HepG2 (cell line): ENCODE data around the gene PMEL. TPM values are rescaled to one million over a fixed set of nuclear protein-coding genes. Genes with fewer than 3 reads are reported as not detected.

Experiments
- CTCF ChIP-seq: sonication (generic); formaldehyde crosslinking; IDR thresholded peaks from 2 replicates; pipeline ENCODE4 v1.5.0; 2020; ENCODE audit warnings: mild to moderate bottlenecking, missing genetic modification reagents, moderate library complexity
- ESRRA ChIP-seq: sonication (generic); formaldehyde crosslinking; IDR thresholded peaks from 2 replicates; pipeline ENCODE4 v1.5.1; 2020; ENCODE audit warnings: mild to moderate bottlenecking, low read depth, missing genetic modification reagents
- FIP1L1 ChIP-seq: fragments of 200-400 bp; formaldehyde crosslinking; IDR thresholded peaks from 2 replicates; pipeline ENCODE4 v1.6.1; 2018; ENCODE audit warnings: low read depth, mild to moderate bottlenecking, low read length, moderate library complexity, borderline replicate concordance; ENCODE audit not compliant: insufficient read depth
- HDAC1 ChIP-seq: sonication (generic); formaldehyde crosslinking; IDR thresholded peaks from 2 replicates; pipeline ENCODE4 v1.5.1; 2020; ENCODE audit warnings: mild to moderate bottlenecking, missing genetic modification reagents
- HNRNPH1 ChIP-seq: fragments of 200-400 bp; formaldehyde crosslinking; optimal IDR thresholded peaks from 2 replicates; pipeline ENCODE3; 2017; ENCODE audit warnings: mild to moderate bottlenecking, low read depth, low read length
- PLRG1 ChIP-seq: fragments of 450-650 bp; conservative IDR thresholded peaks from 2 replicates; pipeline ENCODE4 v1.6.1; 2016
- SOX13 ChIP-seq, 3 experiments: fragments of 450-650 bp in 1 of 3; sonication (generic) in 1 of 3; formaldehyde crosslinking in 1 of 3; IDR thresholded peaks in 2 of 3; conservative IDR thresholded peaks in 1 of 3; 2 replicates each; pipeline versions ENCODE4 v1.5.0 to v1.6.1; 2016 to 2020; ENCODE audit warnings: antibody characterized with exemption in 1 of 3, mild to moderate bottlenecking in 1 of 3, missing compliant biosample characterization in 1 of 3, missing genetic modification reagents in 1 of 3, moderate library complexity in 1 of 3
- TFAP4 ChIP-seq: sonication (generic); IDR thresholded peaks from 2 replicates; pipeline ENCODE4 v1.6.1; 2016; ENCODE audit warnings: low read depth, borderline replicate concordance
- THAP11 ChIP-seq: IDR thresholded peaks from 2 replicates; pipeline ENCODE4 v1.6.1; 2016; ENCODE audit warnings: missing biosample characterization, missing genetic modification reagents
- ZMAT3 ChIP-seq: sonication (generic); formaldehyde crosslinking; conservative IDR thresholded peaks from 2 replicates; pipeline ENCODE4 v1.7.0; 2021; ENCODE audit warnings: missing genetic modification reagents
- ZNF430 ChIP-seq: sonication (generic); formaldehyde crosslinking; IDR thresholded peaks from 2 replicates; pipeline ENCODE4 v1.9.0; 2021; ENCODE audit warnings: mild to moderate bottlenecking, missing genetic modification reagents
- ZNF501 ChIP-seq: sonication (generic); formaldehyde crosslinking; IDR thresholded peaks from 2 replicates; pipeline ENCODE4 v1.5.1; 2020; ENCODE audit warnings: mild to moderate bottlenecking, moderate library complexity, missing genetic modification reagents
- ZNF569 ChIP-seq: sonication (generic); formaldehyde crosslinking; IDR thresholded peaks from 2 replicates; pipeline ENCODE4 v1.5.0; 2020; ENCODE audit warnings: mild to moderate bottlenecking, missing genetic modification reagents, moderate library complexity, borderline replicate concordance
- ZNF576 ChIP-seq: sonication (generic); formaldehyde crosslinking; IDR thresholded peaks from 2 replicates; pipeline ENCODE4 v1.4.0; 2020; ENCODE audit warnings: mild to moderate bottlenecking, missing genetic modification reagents
- ZNF670 ChIP-seq: sonication (generic); formaldehyde crosslinking; IDR thresholded peaks from 2 replicates; pipeline ENCODE4 v1.8.0; 2022; ENCODE audit warnings: mild to moderate bottlenecking, missing genetic modification reagents, borderline replicate concordance
- ZNF776 ChIP-seq: sonication (generic); formaldehyde crosslinking; IDR thresholded peaks from 2 replicates; pipeline ENCODE4 v1.4.0; 2020; ENCODE audit warnings: mild to moderate bottlenecking, missing genetic modification reagents
- ZSCAN22 ChIP-seq: sonication (generic); formaldehyde crosslinking; IDR thresholded peaks from 2 replicates; pipeline ENCODE4 v1.4.0; 2020; ENCODE audit warnings: mild to moderate bottlenecking, missing genetic modification reagents
- polyA plus RNA-seq, 8 experiments: library from polyadenylated mRNA; depleted of rRNA in 3 of 8; stranded (reverse) in 7 of 8; unstranded in 1 of 8; fragments of >200 nt; fragmentation: Illumina TruSeq in 4 of 8; extraction: Trizol in 4 of 8; gene quantifications; 2 replicates each; pipeline versions ENCODE4 v1.2.1 to v1.2.3, GENCODE V29; 2011 to 2016; ENCODE audit warnings: low read depth in 4 of 8, missing spikeins in 1 of 8, mixed read lengths in 1 of 8; ENCODE audit not compliant: insufficient read depth in 1 of 8
- total RNA-seq, 5 experiments: library from RNA; depleted of rRNA; stranded (reverse); fragments of >200 nt; fragmentation: Illumina TruSeq; extraction: Trizol; gene quantifications; 2 replicates each; pipeline ENCODE4 v1.2.3, GENCODE V29; 2016; ENCODE audit warnings: low read depth in 1 of 5
- TF ChIP-seq, protein P1 (sequence below), 2 experiments: sonication (generic) in 1 of 2; formaldehyde crosslinking in 1 of 2; IDR thresholded peaks; 2 replicates each; pipeline versions ENCODE4 v1.5.1 to v1.6.1; 2011 to 2020; ENCODE audit warnings: borderline replicate concordance in 1 of 2, low read depth in 1 of 2, low read length in 1 of 2, mild to moderate bottlenecking in 1 of 2, missing genetic modification reagents in 1 of 2, moderate library complexity in 1 of 2

The PMEL gene
- total and polyA plus RNA-seq, 2 of the 13 experiments (the other 11 are each of a cell fraction or from before 2014, with no cell fraction given), result 0.49 to 3.3 TPM

DNA sequence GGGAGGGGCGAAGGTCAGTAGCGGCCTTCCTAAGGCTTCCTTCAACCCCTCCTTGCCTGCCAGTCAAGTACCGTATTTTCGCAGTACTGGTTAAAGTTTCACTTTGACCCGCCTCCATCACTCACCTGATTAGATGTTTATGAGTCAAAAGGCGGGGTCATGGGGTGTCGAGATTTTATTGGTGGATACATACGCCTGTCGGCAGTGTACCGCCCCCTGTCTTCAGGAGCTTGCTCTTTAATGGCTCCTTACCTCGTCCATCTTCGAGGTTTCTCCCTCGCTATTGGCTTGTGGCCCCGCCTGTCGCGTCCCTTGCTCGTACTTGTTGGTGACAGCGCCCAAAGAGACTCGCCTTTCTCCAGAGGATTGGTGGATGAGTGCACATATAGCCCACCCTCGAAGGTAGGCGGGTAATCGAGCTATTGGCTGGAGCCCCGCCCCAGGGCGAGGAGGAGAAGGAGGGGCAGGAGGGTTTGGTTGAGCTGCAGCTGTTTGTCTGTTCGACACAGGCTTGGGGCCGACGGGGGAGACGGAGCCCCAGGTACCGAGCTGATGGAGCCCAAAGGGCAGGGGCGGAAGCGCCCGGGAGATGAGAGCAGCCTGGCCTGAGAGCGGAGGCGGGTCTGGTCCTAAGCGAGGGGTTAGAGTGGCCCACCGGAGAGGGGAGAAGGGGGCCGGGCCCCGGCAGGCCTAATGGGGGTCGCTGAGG lies 7.9 kb upstream of the PMEL start, which contains the start of gene RAB5B (continued):
- TF ChIP-seq, protein P1, sequence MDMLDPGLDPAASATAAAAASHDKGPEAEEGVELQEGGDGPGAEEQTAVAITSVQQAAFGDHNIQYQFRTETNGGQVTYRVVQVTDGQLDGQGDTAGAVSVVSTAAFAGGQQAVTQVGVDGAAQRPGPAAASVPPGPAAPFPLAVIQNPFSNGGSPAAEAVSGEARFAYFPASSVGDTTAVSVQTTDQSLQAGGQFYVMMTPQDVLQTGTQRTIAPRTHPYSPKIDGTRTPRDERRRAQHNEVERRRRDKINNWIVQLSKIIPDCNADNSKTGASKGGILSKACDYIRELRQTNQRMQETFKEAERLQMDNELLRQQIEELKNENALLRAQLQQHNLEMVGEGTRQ (IDR thresholded peaks at IDR 0.05; ENCODE audit: low read depth, low read length), result 0 out of 2 replicates have a peak, but pooled peaks have one; percentile 19
- TF ChIP-seq, protein P1 (CRISPR knock-in tag; IDR thresholded peaks at IDR 0.05; ENCODE audit: borderline replicate concordance), result peak; percentile 25; the same call in 1 of the 2 replicates
- 0 out of 2 replicates have a peak, but pooled peaks have one; percentile 10 for TF ChIP-seq CTCF
- TF ChIP-seq FIP1L1, result no peak
- peak; percentile 81 for TF ChIP-seq HDAC1 (CRISPR knock-in tag)
- TF ChIP-seq ZNF776 (CRISPR knock-in tag), result peak; percentile 46; the same call in 1 of the 2 replicates
- TF ChIP-seq ZMAT3 (CRISPR knock-in tag), result no peak
- TF ChIP-seq TFAP4, result peak; percentile 86; the same call in 1 of the 2 replicates
- peak; percentile 54; the same call in 1 of the 2 replicates for TF ChIP-seq ZNF430 (CRISPR knock-in tag)
- TF ChIP-seq ZNF501, result peak; percentile 93
- TF ChIP-seq THAP11 (CRISPR knock-in tag), result peak; percentile 92
- TF ChIP-seq PLRG1, result no peak
- TF ChIP-seq HNRNPH1, result peak; percentile 58
- TF ChIP-seq ZNF576 (CRISPR knock-in tag), result no peak
- TF ChIP-seq ESRRA (CRISPR knock-in tag), result peak; percentile 57; the same call in 1 of the 2 replicates
- no peak for TF ChIP-seq ZNF670
- peak; percentile 91 for TF ChIP-seq SOX13 (IDR thresholded peaks at IDR 0.05)
- no peak for TF ChIP-seq SOX13 (CRISPR knock-in tag; conservative IDR thresholded peaks at IDR 0.05 in 1 of 2, IDR thresholded peaks at IDR 0.05 in 1 of 2)
- TF ChIP-seq ZNF569 (CRISPR knock-in tag), result no peak; the same call in 1 of the 2 replicates
- 0 out of 2 replicates have a peak, but pooled peaks have one; percentile 62 for TF ChIP-seq ZSCAN22 (CRISPR knock-in tag)
